Glutamatergic neuron (in vitro differentiated cells): Measurements from ENCODE around the gene TTC23L. TPM values are rescaled to one million over a fixed set of nuclear protein-coding genes. Genes with fewer than 3 reads are reported as not detected.

ENCODE experiments used
- DNase-seq: peaks from one replicate; pipeline ENCODE4 v3.0.0; 2022
- H3K27ac Mint-ChIP-seq: one replicate; pipeline ENCODE4 v1.8.0; 2020; ENCODE audit warnings: mild to moderate bottlenecking, mixed read lengths, inconsistent platforms; ENCODE audit not compliant: unreplicated experiment
- H3K27me3 Mint-ChIP-seq: one replicate; pipeline ENCODE4 v1.8.0; 2020; ENCODE audit warnings: mild to moderate bottlenecking, moderate library complexity, mixed read lengths, inconsistent platforms; ENCODE audit not compliant: unreplicated experiment
- H3K36me3 Mint-ChIP-seq: one replicate; pipeline ENCODE4 v1.8.0; 2020; ENCODE audit warnings: mild to moderate bottlenecking, mixed read lengths, inconsistent platforms; ENCODE audit not compliant: unreplicated experiment
- H3K4me1 Mint-ChIP-seq: one replicate; pipeline ENCODE4 v1.8.0; 2020; ENCODE audit warnings: mild to moderate bottlenecking, low read depth, mixed read lengths, inconsistent platforms; ENCODE audit not compliant: unreplicated experiment
- H3K4me3 Mint-ChIP-seq: one replicate; pipeline ENCODE4 v1.8.0; 2020; ENCODE audit warnings: mild to moderate bottlenecking, mixed read lengths, inconsistent platforms; ENCODE audit not compliant: unreplicated experiment
- H3K9me3 Mint-ChIP-seq: one replicate; pipeline ENCODE4 v1.8.0; 2020; ENCODE audit warnings: mild to moderate bottlenecking, moderate library complexity, mixed read lengths, inconsistent platforms; ENCODE audit not compliant: unreplicated experiment
- CTCF ChIP-seq: fragments of 200-600 bp; sonication (generic); IDR thresholded peaks from one replicate; pipeline ENCODE4 v1.5.0; 2021; ENCODE audit not compliant: partially characterized antibody, unreplicated experiment
- total RNA-seq: library from RNA; stranded (reverse); fragmentation: NEBNext Ultra II Directional; extraction: Animal tissue kit (Norgen Biotek cat#: 25700); gene quantifications from one replicate; pipeline ENCODE4 v1.2.1, GENCODE V29; 2021; ENCODE audit not compliant: unreplicated experiment

The TTC23L gene
- total RNA-seq, 1 donor from 2014 or later = 1.2 TPM

DNA sequence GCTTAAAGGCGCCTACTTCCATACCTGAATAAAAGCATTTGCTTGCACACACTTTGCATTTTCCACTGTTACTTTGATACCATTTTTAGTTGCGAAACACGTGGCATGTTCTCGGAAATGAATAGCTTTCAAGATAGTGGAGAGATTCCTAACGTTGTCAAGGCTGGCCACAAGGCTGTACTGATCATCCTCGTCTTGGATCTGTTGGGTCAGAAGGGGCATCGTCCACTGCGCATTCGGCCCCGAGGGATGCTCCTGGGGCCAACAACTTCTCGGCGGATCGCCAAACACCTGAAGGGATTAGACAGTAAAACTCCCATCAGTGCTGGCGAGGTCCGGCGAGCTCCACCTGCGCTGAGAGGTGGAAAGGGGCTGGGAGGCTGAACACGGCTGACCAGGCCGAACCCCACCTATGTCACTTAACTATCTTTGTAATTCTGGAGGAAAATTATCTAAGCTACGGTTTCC is 75.7 kb downstream of the TTC23L start:
- peak; percentile 24 for DNase-seq
- no peaks in the 10 kb centered on the region for H3K36me3 Mint-ChIP-seq

GRCh38 chr5:34915139-34915855 is 76.3 kb downstream of the TTC23L start, which contains the start of the genes BRIX1 and RAD1:
Gene BRIX1, plus strand, starts transcription at chr5:34915711. Its CDS starts 28 bp downstream, at chr5:34915739.
Gene RAD1, minus strand, starts transcription at chr5:34915504. Its CDS starts 612 bp downstream, at chr5:34914892.
- peak; percentile 96 for DNase-seq
- Mint-ChIP-seq H3K27ac (no peak within 1 kb of the TSS), H3K36me3 (no peaks in the 10 kb centered on the region), H3K4me1 (peaks cover 9% of the 10 kb centered on the region), H3K4me3 (no peak within 1 kb of the TSS), H3K27me3 (no peaks in the 10 kb centered on the region), H3K9me3 (no peaks in the 10 kb centered on the region)
- no peak for TF ChIP-seq CTCF

More for the DNA sequence above, 75.7 kb downstream of the TTC23L start:
- no peak overlapping the region for H3K27ac Mint-ChIP-seq
- H3K9me3 Mint-ChIP-seq = no peaks in the 10 kb centered on the region
- H3K4me3 Mint-ChIP-seq = no peak overlapping the region
- H3K27me3 Mint-ChIP-seq = no peaks in the 10 kb centered on the region
- H3K4me1 Mint-ChIP-seq = peaks cover 9% of the 10 kb centered on the region
- no peak for TF ChIP-seq CTCF

GRCh38 chr5:34915856-34916192 is 76.9 kb downstream of the TTC23L start:
- no peak for DNase-seq
- Mint-ChIP-seq H3K27ac (no peak overlapping the region), H3K27me3 (no peaks in the 10 kb centered on the region), H3K9me3 (no peaks in the 10 kb centered on the region), H3K4me1 (peaks cover 9% of the 10 kb centered on the region), H3K36me3 (no peaks in the 10 kb centered on the region), H3K4me3 (no peak overlapping the region)
- no peak for TF ChIP-seq CTCF

DNA sequence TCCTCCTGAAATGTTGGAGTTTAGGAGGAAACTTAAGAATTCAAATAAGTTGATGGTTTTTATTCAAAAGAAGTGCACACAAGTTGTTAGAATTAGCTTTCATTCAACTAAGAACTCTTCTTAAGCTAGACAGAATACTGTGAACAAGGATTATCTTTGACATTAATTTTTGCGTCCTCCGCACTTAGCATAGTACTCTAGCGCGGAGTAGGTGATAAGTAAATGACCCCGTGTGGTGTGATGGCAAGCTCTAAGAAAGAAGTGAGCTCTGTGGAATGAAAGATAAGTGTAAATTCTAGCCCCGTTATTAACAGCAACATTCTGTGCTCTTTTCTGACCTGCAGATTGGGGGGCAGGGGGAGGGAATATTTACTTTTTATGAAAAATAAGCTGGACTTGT is 77.6 kb downstream of the TTC23L start:
- Mint-ChIP-seq H3K27ac (no peak overlapping the region), H3K36me3 (no peaks in the 10 kb centered on the region), H3K4me3 (no peak overlapping the region), H3K27me3 (no peaks in the 10 kb centered on the region), H3K9me3 (no peaks in the 10 kb centered on the region), H3K4me1 (peaks cover 9% of the 10 kb centered on the region)
- TF ChIP-seq CTCF = no peak
- DNase-seq = no peak

DNA sequence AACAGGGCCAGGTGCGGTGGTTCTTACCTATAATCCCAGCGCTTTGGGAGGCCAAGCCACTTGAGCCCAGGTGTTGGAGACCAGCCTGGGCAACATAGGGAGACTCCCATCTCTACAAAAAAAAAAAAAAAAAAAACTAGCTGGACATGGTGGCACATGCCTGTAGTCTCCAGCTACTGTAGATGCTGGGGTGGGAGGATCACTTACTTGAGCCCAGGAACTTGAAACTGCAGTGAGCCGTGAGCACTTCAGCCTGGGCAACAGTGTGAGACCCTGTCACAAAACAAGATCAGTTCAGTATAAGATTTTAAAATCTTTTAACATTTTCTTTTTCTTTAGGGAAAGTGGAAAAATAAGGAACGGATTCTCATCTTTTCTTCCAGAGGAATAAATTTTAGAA is 79.1 kb downstream of the TTC23L start:
- peaks cover 9% of the 10 kb centered on the region for H3K4me1 Mint-ChIP-seq
- TF ChIP-seq CTCF = no peak
- H3K4me3 Mint-ChIP-seq = no peak overlapping the region
- H3K36me3 Mint-ChIP-seq = no peaks in the 10 kb centered on the region
- no peaks in the 10 kb centered on the region for H3K9me3 Mint-ChIP-seq
- H3K27me3 Mint-ChIP-seq = no peaks in the 10 kb centered on the region
- no peak overlapping the region for H3K27ac Mint-ChIP-seq
- DNase-seq = no peak
